ENCODE measurements around the gene NAGPA. TPM values are rescaled to one million over a fixed set of nuclear protein-coding genes. Genes with fewer than 3 reads are reported as not detected.

NAGPA gene
- total RNA-seq, 2 donors from 2014 or later = 7.1 to 8.4 TPM

- DNase-seq (no peak), ATAC-seq (replicated peaks in 1 of 2) (no peak)
- Mint-ChIP-seq H3K36me3 (ENCODE audit: insufficient read depth in 2 of 2) (no peaks in the 10 kb centered on the region), H3K4me1 (ENCODE audit: low read depth) (no peaks in the 10 kb centered on the region), H3K27me3 (ENCODE audit: low read depth) (no peaks in the 10 kb centered on the region), H3K27ac (no peak overlapping the region), H3K4me3 (no peak overlapping the region), H3K9me3 (no peaks in the 10 kb centered on the region)
These were observed 31.0 kb downstream of the NAGPA start for GRCh38 chr16:5002699-5003143.

- ATAC-seq (replicated peaks in 1 of 2) (no peak), DNase-seq (no peak)
- H3K4me1 Mint-ChIP-seq (ENCODE audit: low read depth) = no peaks in the 10 kb centered on the region
- H3K4me3 Mint-ChIP-seq = no peak overlapping the region
- no peaks in the 10 kb centered on the region for H3K27me3 Mint-ChIP-seq (ENCODE audit: low read depth)
- H3K36me3 Mint-ChIP-seq (ENCODE audit: insufficient read depth in 2 of 2) = no peaks in the 10 kb centered on the region
- H3K9me3 Mint-ChIP-seq = no peaks in the 10 kb centered on the region
- H3K27ac Mint-ChIP-seq = no peak overlapping the region
These were observed 31.7 kb downstream of the NAGPA start for GRCh38 chr16:5001986-5002385.

GRCh38 chr16:5001571-5001970 lies 32.2 kb downstream of the NAGPA start:
- H3K36me3 Mint-ChIP-seq (ENCODE audit: insufficient read depth in 2 of 2) = no peaks in the 10 kb centered on the region
- no peak overlapping the region for H3K4me3 Mint-ChIP-seq
- H3K9me3 Mint-ChIP-seq = no peaks in the 10 kb centered on the region
- no peak overlapping the region for H3K27ac Mint-ChIP-seq
- no peaks in the 10 kb centered on the region for H3K27me3 Mint-ChIP-seq (ENCODE audit: low read depth)
- no peaks in the 10 kb centered on the region for H3K4me1 Mint-ChIP-seq (ENCODE audit: low read depth)
- ATAC-seq (replicated peaks in 1 of 2) (no peak), DNase-seq (no peak)

- no peaks in the 10 kb centered on the region for H3K9me3 Mint-ChIP-seq
- ATAC-seq (replicated peaks in 1 of 2) = no peak
- H3K4me3 Mint-ChIP-seq = no peak overlapping the region
- no peaks in the 10 kb centered on the region for H3K4me1 Mint-ChIP-seq (ENCODE audit: low read depth)
- no peak for DNase-seq
- H3K36me3 Mint-ChIP-seq (ENCODE audit: insufficient read depth in 2 of 2) = no peaks in the 10 kb centered on the region
- no peaks in the 10 kb centered on the region for H3K27me3 Mint-ChIP-seq (ENCODE audit: low read depth)
- no peak overlapping the region for H3K27ac Mint-ChIP-seq
These were observed 33.1 kb downstream of the NAGPA start for GRCh38 chr16:5000573-5001001.

- Mint-ChIP-seq H3K4me1 (ENCODE audit: low read depth) (no peaks in the 10 kb centered on the region), H3K4me3 (no peak overlapping the region), H3K36me3 (ENCODE audit: insufficient read depth in 2 of 2) (no peaks in the 10 kb centered on the region), H3K27ac (no peak overlapping the region), H3K27me3 (ENCODE audit: low read depth) (peaks cover 6% of the 10 kb centered on the region), H3K9me3 (no peaks in the 10 kb centered on the region)
- no peak for ATAC-seq (replicated peaks in 1 of 2)
- no peak for DNase-seq
These were observed 38.9 kb downstream of the NAGPA start for GRCh38 chr16:4994719-4995434.

GRCh38 chr16:4991754-4992153 lies 42.0 kb downstream of the NAGPA start:
- no peak overlapping the region for H3K27ac Mint-ChIP-seq
- no peak overlapping the region for H3K4me3 Mint-ChIP-seq
- H3K9me3 Mint-ChIP-seq = no peaks in the 10 kb centered on the region
- H3K36me3 Mint-ChIP-seq (ENCODE audit: insufficient read depth in 2 of 2) = no peaks in the 10 kb centered on the region
- H3K27me3 Mint-ChIP-seq (ENCODE audit: low read depth) = peaks cover 27% of the 10 kb centered on the region
- no peak for ATAC-seq (replicated peaks in 1 of 2)
- DNase-seq = no peak
- no peaks in the 10 kb centered on the region for H3K4me1 Mint-ChIP-seq (ENCODE audit: low read depth)

GRCh38 chr16:4990415-4990814 lies 43.3 kb downstream of the NAGPA start:
- H3K27me3 Mint-ChIP-seq (ENCODE audit: low read depth) = peaks cover 35% of the 10 kb centered on the region
- no peak for DNase-seq
- no peak overlapping the region for H3K27ac Mint-ChIP-seq

GRCh38 chr16:4989391-4990006 lies 44.2 kb downstream of the NAGPA start:
- Mint-ChIP-seq H3K4me1 (ENCODE audit: low read depth) (no peaks in the 10 kb centered on the region), H3K27ac (no peak overlapping the region), H3K27me3 (ENCODE audit: low read depth) (peaks cover 29% of the 10 kb centered on the region), H3K4me3 (no peak overlapping the region), H3K36me3 (ENCODE audit: insufficient read depth in 2 of 2) (peaks cover 0 to 2% of the 10 kb centered on the region in 2 donors), H3K9me3 (no peaks in the 10 kb centered on the region)
- no peak for ATAC-seq (replicated peaks in 1 of 2)
- no peak for DNase-seq

More at GRCh38 chr16:4990415-4990814, 43.3 kb downstream of the NAGPA start:
- H3K4me1 Mint-ChIP-seq (ENCODE audit: low read depth) = no peaks in the 10 kb centered on the region
- H3K36me3 Mint-ChIP-seq (ENCODE audit: insufficient read depth in 2 of 2) = peaks cover 0 to 2% of the 10 kb centered on the region in 2 donors
- no peaks in the 10 kb centered on the region for H3K9me3 Mint-ChIP-seq
- H3K4me3 Mint-ChIP-seq = no peak overlapping the region
- no peak for ATAC-seq (replicated peaks in 1 of 2)

GRCh38 chr16:4988647-4989046 lies 45.1 kb downstream of the NAGPA start:
- no peaks in the 10 kb centered on the region for H3K4me1 Mint-ChIP-seq (ENCODE audit: low read depth)
- H3K9me3 Mint-ChIP-seq = no peaks in the 10 kb centered on the region
- ATAC-seq (replicated peaks in 1 of 2) = no peak
- no peak overlapping the region for H3K4me3 Mint-ChIP-seq
- peaks cover 0 to 2% of the 10 kb centered on the region in 2 donors for H3K36me3 Mint-ChIP-seq (ENCODE audit: insufficient read depth in 2 of 2)
- H3K27ac Mint-ChIP-seq = no peak overlapping the region
- DNase-seq = no peak
- peaks cover 29% of the 10 kb centered on the region for H3K27me3 Mint-ChIP-seq (ENCODE audit: low read depth)

GRCh38 chr16:4987580-4988374 lies 46.0 kb downstream of the NAGPA start:
- Mint-ChIP-seq H3K36me3 (ENCODE audit: insufficient read depth in 2 of 2) (peaks cover 0 to 2% of the 10 kb centered on the region in 2 donors), H3K4me3 (no peak overlapping the region), H3K9me3 (no peaks in the 10 kb centered on the region), H3K27me3 (ENCODE audit: low read depth) (peaks cover 29% of the 10 kb centered on the region), H3K27ac (no peak overlapping the region), H3K4me1 (ENCODE audit: low read depth) (no peaks in the 10 kb centered on the region)
- DNase-seq (no peak), ATAC-seq (replicated peaks in 1 of 2) (no peak)

GRCh38 chr16:4987250-4987579 lies 46.5 kb downstream of the NAGPA start:
- peaks cover 29% of the 10 kb centered on the region for H3K27me3 Mint-ChIP-seq (ENCODE audit: low read depth)
- DNase-seq (no peak), ATAC-seq (replicated peaks in 1 of 2) (no peak)
- H3K9me3 Mint-ChIP-seq = no peaks in the 10 kb centered on the region
- no peaks in the 10 kb centered on the region for H3K4me1 Mint-ChIP-seq (ENCODE audit: low read depth)
- no peak overlapping the region for H3K27ac Mint-ChIP-seq
- H3K4me3 Mint-ChIP-seq = peak overlapping the region; percentile 3 to 32
- H3K36me3 Mint-ChIP-seq (ENCODE audit: insufficient read depth in 2 of 2) = peaks cover 0 to 2% of the 10 kb centered on the region in 2 donors

GRCh38 chr16:4984174-4984990 lies 49.4 kb downstream of the NAGPA start:
- DNase-seq (no peak), ATAC-seq (replicated peaks in 1 of 2) (no peak)
- H3K9me3 Mint-ChIP-seq = no peaks in the 10 kb centered on the region
- H3K4me3 Mint-ChIP-seq = no peak overlapping the region
- peaks cover 25% of the 10 kb centered on the region for H3K27me3 Mint-ChIP-seq (ENCODE audit: low read depth)
- no peaks in the 10 kb centered on the region for H3K4me1 Mint-ChIP-seq (ENCODE audit: low read depth)
- peaks cover 0 to 2% of the 10 kb centered on the region in 2 donors for H3K36me3 Mint-ChIP-seq (ENCODE audit: insufficient read depth in 2 of 2)
- H3K27ac Mint-ChIP-seq = no peak overlapping the region
